NCI-H1436 (cell line): ENCODE measurements around the gene ASB9.
A peak's percentile ranks its signal among the peaks of the same experiment; 100 is the strongest.
"Not testable (repeated sequence)": the region's sequence is repeated elsewhere in the genome, so short reads cannot be mapped to it uniquely, and the experiment has no call there.

Source experiments
- DNase-seq: peaks from one replicate; lab custom pipeline; 2025; lab: John Stamatoyannopoulos, UW

Gene ASB9

DNA sequence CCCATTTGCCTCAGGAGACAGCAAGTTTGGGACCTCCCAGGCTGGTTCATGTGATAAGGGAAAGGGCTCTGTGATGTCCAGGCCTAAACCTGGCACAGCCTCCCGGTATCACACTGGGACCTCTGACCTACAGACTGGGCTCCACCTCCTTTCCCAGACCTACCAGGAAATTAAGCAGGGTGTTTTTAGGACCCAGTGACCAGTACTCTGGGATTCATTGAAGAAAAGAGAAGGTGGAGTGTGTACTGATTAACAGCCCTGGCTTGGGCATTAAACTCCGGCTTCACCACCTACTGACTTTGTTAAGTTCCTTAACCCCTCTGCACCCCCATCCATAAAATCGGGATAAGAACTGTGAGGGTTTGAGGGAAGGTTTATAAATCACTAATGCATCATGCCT is 28.6 kb downstream of the ASB9 start:
- DNase-seq, result no peak

DNA sequence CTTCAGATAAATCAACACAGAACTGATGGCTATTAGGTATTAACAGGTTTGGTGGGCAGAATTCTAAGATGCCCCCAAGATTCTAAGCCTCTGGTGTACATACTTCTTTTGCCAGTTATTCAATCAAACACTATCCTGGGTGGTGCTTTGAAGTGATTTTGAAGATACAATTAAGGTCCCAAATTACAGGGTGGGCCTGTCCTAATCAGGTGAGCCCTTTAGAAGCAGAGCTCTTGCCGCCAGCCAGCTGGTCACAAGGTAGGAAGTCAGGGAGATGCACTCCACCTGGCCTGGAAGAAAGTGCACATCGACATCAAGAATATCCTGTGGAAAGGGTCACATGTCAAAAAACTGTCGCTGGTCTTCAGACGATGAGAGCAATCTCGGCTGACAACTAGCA is 29.5 kb downstream of the ASB9 start:
- no peak for DNase-seq

DNA sequence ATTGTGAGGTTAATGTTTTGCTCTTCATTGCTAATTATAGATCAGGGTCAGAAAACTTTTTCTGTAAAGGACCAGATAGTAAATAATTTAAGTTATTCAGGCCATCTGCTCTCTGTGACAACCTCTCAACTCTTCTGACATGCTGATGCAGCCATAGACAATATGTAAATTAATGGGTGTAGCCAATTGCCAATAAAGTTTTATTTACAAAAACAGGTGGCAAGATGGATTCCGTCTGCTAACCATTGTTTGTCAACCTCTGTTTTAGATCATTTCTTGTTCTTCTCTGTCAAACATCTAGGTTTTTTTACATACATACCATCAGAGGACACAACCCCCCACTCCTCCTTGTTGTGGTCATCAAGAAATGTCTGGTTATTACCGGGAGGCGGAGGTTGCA is 33.7 kb downstream of the ASB9 start:
- no peak for DNase-seq

DNA sequence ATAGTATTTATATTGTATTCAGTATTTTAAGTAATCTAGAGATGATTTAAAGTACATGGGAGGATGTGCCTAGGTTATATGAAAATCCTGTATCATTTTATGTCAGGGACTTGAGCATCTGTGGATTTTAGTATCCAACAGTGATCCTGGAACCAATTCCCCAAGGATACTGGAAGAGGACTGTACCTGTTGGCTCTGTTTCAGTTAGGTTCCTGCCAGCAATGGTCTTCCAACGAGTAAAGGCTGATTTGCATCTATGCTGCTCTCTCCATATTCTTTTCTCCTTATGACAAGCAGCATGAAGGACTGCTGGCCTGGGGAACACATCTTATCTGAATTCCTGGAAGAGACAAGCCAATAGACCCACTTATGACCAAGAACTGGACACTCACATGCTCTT is 34.9 kb downstream of the ASB9 start:
- no peak for DNase-seq

DNA sequence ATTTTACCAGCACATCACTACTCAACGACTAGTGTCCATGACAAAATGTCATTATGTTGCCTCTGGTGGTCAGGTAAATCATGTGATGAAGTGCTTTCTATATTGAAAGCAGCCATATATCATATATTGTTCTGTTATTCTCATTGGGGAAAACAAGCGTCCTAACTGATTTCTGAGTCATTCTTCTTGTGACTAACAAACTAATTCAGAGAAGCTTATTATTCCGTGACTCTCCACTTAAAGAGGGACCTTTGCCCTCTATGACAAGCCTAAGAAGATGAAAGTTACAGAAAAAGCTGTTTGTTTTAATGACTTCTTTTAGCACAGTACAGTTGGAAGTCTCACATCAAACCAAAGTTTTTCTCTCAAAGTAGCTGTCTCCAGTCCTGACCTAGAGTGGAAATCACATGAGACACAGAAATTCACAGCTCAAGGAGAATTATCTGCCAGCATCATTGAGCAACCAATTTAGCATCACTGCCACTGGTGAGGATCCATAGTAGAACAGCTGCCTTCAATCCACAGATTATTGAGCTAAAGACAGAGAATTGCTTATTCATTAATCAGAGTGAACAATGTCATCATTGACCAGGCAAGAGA is 36.4 kb downstream of the ASB9 start:
- DNase-seq, result no peak

DNA sequence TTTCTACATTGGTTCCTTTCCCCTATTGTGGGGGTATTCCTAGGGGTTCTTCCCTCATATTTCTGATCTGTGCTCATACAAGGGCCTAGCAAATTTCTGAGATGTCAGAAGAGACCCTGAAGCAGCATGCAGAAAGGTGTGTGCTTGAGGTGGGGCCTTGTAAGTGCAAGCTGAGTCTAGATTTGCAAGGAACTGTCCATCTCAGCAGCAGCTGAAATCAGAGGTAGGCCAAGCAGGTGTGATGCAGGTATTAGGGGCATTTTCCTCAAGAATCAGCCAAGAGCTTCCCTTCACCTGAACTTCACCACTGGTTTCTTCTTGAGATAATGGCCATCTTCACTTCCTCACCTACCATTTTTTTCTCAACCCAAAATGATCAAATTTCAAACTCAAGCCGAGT is 45.1 kb downstream of the ASB9 start:
- DNase-seq, result no peak

DNA sequence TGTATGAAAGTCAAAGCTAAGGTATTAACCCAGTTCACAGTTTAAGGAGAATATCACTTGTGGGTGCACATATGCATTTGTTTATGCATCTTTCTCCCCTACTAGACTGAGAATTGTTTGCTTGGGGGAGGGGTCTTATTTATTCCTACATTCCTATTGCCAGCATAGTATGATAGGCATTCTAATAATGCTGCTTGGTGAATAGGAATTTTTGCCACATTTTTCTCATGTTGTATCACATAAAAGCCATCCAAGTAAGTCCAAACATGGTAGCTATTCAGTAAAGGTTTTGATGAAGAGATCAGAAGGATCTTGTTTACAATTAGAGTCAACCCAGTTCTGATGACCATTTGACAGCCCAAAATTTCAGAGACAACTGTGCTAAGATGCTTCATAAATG is 48.6 kb downstream of the ASB9 start:
- DNase-seq, result no peak

DNA sequence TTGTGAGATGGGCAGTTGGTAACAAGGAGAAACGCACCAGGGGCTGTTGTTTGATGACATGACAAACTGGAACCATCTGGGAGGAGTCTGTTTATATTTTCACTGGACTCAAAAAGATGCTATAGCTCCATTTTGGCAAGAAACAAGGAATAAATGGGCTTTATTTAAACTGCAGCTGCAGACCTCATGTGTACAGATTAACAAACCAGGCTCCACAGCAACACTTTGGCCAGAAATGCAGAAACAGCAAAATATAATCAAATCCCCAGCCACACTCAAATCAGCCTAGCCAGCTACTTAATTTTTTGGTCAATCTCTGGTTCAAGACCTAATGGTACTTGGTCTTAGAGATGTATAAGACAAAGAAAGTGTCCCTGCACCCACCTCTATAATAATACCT is 52.7 kb downstream of the ASB9 start:
- no peak for DNase-seq

DNA sequence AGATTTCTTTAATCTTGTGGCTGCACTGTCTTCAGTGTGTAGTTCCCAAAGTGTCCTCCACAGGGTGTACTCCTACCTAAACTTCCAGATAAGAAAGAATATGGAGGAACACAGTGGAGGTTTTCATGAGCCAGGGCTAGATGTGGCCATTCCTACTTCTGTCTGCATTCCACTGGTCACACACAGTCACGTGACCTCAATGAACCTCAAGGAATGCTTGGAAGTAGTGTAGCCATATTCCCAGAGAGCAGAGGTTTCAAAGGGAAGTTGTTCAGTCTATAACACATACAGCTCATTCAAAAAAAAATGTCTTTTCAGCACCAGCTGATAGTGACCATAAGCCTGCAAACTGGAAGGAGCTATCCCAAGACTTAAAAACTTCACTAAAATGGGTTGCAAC is 53.6 kb downstream of the ASB9 start:
- DNase-seq, result no peak

DNA sequence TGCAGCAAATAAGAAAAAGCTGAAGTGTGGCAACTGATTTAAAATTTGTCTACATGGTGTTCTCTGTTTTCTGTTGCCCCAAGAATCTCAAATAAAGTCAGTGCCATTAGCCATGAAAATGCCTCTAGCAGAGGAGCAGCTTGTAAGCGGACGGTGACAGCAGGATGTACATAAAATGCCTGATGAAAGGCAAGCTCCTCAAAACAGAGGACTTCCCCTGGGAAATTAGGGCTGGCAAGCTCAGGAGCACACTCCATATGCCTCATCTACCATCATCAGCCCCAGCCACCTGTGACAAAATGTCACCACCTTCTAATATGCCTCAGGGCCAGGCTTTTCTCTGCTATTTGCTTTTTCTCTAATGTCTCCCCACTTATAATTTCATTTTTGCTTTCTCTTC is 54.5 kb downstream of the ASB9 start:
- peak; percentile 13 for DNase-seq

DNA sequence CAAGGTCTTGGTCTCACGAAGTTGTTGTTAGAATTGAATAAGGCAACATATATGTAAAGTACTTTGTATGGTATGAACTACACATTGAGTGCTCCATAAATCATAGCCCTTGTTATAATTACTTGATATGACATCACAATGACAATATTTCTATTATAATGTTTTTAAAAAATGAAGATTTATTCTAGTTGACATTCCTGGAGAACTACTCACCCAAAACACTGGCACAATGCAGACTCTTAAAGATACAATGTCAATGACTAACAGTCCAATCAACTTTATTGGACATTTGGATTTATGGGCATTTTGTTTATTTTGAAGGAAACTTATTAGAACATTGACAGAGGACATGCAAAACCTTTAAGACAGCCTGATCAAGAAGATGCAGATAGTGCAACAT is 55.3 kb downstream of the ASB9 start:
- DNase-seq, result no peak

DNA sequence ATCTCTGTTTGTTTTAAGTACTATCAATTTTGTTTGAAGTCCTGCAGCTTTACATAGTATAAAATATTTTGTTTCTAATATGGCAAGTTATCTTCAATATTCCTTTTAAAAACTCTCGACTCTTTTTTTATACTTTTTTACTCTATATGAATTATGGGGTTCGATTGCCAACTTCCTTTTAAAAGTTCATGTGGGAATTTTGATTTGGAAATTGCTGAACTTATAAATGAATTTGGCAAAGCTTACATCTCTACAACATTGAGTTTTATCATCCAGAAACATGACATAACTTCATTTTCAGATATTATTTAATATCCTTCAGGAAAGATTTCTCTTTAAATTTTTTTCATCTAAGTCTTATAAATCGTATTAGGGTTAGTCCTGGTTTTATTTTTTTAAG is 60.8 kb downstream of the ASB9 start:
- DNase-seq, result no peak

DNA sequence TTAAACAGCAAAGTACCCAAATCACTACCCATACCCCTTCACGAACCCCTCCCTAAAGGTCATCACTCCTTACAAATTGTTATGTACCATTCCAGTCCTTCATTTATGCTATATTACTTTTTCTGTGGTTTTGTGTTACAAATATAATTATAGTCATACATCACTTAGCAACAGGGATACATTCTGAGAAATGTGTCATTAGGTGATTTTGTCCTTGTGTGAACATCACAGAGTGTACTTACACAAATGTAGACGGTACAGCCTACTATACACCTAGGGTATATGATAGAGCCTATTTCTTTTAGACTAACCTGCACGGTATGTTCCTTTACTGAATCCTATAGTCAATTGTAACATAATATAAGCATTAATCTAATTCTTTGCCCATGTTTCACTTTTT is 61.9 kb downstream of the ASB9 start:
- DNase-seq, result peak; percentile 27

DNA sequence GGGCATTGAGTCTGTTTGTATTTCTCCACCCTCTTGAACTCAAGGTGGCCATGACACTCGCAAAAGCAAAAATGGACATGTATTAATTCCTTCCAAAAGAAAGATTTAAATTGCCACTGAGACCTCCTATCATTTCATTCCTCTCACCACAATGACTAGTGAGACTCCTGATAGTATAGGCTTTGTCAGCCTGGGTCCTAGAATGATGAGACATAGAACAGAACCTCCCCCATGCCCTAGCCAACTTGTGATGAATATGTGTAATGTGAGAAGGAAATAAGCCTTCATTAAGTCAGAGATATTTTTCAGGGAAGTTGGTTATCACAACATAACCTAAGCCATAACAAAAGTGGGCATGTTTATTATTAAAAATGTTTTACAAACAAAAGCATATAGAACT is 62.5 kb downstream of the ASB9 start:
- DNase-seq, result no peak

DNA sequence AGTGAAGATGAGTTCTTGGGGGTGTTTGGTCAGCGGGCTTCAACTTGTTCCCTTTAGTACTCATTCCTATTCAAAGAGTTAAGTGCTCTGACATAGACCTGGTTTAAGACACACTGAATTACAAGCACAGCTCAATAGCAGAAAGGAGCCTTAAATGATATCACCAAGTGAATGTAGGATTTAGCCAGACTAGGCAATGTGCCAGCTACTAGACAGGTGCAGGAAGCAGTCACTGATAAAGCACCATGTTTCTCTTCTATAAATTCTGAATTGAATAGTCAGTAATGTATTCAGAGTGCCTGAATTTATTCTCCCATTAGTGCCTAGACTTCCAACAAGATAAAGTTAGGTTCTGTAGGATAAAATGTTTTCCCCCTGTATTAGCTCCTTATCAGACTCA is 63.6 kb downstream of the ASB9 start:
- peak; percentile 71 for DNase-seq

DNA sequence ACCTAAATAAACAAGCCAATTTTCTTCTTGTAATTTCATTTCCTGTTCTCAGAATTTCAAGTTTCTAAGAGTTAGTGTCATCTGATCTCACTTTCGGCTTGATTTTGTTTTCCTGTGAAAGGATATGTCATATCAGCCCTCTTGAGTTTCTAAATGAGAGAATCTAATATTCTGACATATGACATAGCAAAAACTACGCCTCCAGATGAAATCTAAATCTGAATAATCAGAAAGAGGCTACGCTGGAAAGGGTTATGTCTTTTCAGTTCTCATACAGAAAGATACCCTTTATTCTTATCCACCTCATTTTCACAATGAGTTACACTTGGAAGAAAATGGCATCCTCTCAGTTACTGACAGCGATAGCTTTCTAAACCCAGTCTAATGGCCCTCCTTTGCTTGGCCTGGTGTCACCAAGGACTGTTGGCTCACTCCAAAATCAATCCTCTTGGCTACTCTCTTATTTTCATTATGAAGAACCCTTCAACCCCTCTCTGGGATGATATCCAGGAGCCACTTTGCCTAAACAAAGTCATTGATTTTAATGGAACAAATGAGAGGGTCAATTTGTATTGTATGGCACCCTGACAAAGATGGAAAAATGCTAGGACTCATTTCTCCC is 65.6 kb downstream of the ASB9 start:
- no peak for DNase-seq

DNA sequence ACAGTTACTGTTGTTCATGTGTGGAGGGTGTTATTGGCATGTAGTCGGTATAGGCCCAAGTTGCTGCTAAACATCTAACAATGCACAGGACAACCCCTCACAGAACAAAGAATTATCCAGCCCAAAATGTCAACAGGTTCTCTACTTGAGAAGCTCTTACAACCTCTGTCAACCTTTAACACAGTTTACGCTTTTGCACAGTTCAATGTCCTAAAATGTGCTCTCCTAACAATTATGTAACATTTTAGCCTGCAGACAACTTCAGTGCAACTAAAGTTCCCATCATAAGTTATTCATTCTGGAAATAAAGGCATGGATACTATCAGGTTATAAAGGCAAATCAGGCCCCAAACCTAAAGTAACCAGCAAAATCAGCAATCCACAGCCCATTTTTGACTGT is 66.2 kb downstream of the ASB9 start:
- no peak for DNase-seq

DNA sequence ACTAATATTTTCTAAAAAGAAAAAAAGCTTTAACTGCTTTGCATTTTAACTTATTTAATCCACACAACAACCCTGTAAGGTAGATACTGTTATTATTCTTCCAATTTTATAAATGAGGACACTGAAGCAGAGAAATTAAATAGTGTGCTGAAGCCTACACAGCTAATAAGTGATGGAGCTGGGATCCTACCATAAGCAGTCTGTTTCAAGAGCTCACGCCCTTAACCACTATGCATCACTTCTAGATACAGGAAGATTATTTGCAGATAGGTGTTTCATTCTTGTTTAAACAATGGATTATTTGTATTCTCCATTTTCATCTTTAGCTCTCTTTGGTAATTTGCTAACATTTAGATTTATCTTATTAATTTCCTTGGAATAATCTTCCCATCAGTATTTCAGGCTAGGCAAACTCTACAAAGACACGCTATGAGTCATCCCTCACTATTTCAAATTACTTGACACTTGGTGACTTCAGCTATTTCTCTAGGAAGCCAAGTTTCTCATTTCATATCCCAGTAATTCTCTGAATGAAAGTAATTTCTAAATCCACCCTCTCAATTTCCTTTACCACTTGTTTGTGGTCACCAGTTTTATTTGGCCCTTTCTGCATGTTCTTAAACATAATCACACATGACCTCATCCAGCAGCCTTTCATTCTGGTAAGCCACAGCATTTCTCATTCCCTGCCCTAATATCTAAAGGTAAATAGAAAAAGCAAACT is 67.3 kb downstream of the ASB9 start:
- DNase-seq, result no peak

DNA sequence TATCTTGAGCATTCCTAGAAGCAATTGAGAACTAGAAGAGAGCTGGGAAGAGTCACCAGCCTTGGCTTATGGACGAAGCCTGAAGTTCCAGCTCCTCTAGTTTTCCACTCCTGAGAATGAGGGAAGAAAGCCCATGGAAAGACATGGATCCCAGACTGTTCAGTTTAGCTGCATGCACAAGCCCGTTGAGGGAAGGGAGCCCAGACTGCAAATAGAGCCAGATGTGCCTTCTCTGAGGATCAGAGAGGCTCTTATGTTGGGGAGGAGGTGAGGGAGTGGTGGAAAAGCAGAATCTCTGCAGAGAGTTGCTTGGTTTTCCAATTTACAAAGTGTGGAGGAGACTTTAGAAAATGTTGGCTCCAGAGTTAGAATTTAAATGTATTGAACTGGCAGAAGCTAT is 69.0 kb downstream of the ASB9 start:
- no peak for DNase-seq

DNA sequence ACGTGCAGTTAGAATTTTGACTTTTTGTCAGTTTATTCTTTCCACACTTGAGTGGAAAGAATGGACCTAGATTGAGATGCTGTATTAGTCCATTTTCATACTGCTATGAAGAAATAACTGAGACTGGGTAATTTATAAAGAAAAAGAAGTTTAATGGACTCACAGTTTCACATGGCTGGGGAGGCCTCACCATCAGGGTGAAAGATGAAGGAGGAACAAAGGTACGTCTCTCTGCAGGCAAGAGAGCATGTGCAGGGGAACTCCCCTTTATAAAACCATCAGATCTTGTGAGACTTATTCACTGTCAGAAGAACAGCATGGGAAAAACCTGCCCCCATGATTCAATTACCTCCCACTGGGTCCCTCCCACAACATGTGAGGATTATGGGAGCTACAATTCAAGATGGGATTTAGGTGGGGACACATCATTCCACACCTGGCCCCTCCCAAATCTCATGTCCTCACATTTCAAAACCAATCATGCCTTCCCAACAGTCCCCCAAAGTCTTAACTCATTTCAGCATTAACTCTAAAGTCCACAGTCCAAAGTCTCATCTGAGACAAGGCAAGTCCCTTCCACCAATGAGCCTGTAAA is 71.2 kb downstream of the ASB9 start:
- DNase-seq, result not testable (repeated sequence)

DNA sequence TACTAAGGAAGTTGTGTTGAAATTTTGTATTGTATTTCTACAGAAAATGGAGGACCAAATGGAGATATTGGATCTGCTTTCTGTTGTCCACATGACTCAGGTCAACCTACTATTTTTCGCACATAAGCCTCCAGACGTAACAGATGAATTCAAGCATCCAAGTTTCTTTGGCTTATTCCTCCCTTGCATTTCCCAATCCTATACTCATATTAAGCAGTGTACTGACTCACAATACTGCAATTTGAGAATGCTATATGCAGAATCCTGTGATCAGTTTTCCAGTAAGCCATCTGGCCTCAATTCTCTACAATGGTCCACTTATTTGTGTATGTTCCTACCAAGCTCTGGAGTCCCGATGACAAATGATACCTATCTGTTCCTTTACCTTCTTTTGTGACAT is 75.7 kb downstream of the ASB9 start:
- DNase-seq, result no peak
